Vagina (tissue), 2 donors: ENCODE results near the gene TBC1D16. TPM values are rescaled to one million over a fixed set of nuclear protein-coding genes. Genes with fewer than 3 reads are reported as not detected.

Experiments
- DNase-seq, 2 donors: peaks; one replicate each; pipeline ENCODE4 v3.0.0-alpha.2; 2017; ENCODE audit errors: extremely low spot score in 2 of 2
- H3K27ac ChIP-seq: fragments of 200-600 bp; sonication (generic); one replicate; pipeline ENCODE4 v1.5.1; 2019
- H3K27me3 ChIP-seq: fragments of 200-600 bp; sonication (generic); one replicate; pipeline ENCODE4 v1.5.1; 2019
- H3K36me3 ChIP-seq, 2 donors: fragments of 200-600 bp; sonication (generic); one replicate each; pipeline ENCODE4 v1.5.1; 2017 to 2019
- H3K4me1 ChIP-seq: fragments of 200-600 bp; sonication (generic); one replicate; pipeline ENCODE4 v1.5.1; 2019
- H3K4me3 ChIP-seq, 2 donors: fragments of 200-600 bp; sonication (generic); 1 replicate in 1 of 2; 2 replicates in 1 of 2; pipeline ENCODE4 v1.5.1; 2016 to 2019
- H3K9me3 ChIP-seq: fragments of 200-600 bp; sonication (generic); one replicate; pipeline ENCODE4 v1.5.1; 2019
- POLR2A ChIP-seq, 2 donors: fragments of 450-650 bp; IDR thresholded peaks; one replicate each; pipeline ENCODE4 v1.6.1; 2017; ENCODE audit warnings: antibody characterized with exemption in 2 of 2, mild to moderate bottlenecking in 2 of 2, moderate library complexity in 2 of 2
- POLR2AphosphoS5 ChIP-seq, 2 donors: sonication (generic); formaldehyde crosslinking; IDR thresholded peaks; one replicate each; pipeline ENCODE4 v1.9.0; 2017; ENCODE audit warnings: antibody characterized with exemption in 2 of 2, mild to moderate bottlenecking in 2 of 2, low read depth in 1 of 2; ENCODE audit not compliant: insufficient read depth in 1 of 2
- intact Hi-C: fragments of 100-400 bp; cut with DNase I; formaldehyde crosslinking; loops from one replicate; pipeline ENCODE4 v1.15.1; 2023
- total RNA-seq: library from RNA; depleted of rRNA; stranded (reverse); fragments of >200 nt; gene quantifications from one replicate; pipeline ENCODE4 v1.2.3, GENCODE V29; 2016
- TF ChIP-seq, protein P1 (sequence below), 3 experiments: fragments of 450-650 bp in 2 of 3; fragments of 200-600 bp in 1 of 3; sonication (generic) in 1 of 3; IDR thresholded peaks; one replicate each; pipeline ENCODE4 v1.5.1; 2017 to 2019; ENCODE audit warnings: antibody characterized with exemption in 3 of 3, mild to moderate bottlenecking in 2 of 3, moderate library complexity in 2 of 3

TBC1D16 gene
- total RNA-seq, 1 donor from 2014 or later, result 18.2 TPM

DNA sequence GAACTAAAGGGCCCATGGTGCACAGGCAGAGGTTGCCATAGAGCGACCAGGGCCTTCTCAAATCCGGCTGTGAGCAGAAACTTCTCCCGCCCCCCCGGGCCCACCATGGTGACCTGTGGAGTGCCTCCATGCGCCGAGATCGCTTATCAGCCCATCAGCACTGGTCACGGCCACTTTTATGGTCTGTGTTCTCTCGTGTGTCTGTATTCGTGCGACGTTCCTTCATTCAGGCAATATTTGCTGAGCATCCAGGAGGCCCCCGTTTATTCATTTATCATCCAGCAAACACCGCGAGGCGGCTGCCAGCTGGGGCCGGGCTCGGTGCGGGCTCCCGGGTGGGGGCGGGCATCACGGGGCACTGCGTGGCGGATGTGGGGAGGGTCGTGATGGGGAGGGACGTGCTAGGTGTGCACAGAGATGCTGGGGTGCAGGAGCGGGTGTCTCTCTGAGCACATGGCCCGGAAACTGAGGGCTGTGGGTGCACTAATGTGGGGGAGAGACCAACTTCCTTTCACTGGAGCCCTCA is 108.5 kb downstream of the TBC1D16 start:
- peaks cover 25% of the 10 kb centered on the region for H3K4me1 ChIP-seq
- H3K36me3 ChIP-seq, result no peaks in the 10 kb centered on the region
- H3K27me3 ChIP-seq, result peaks cover 11% of the 10 kb centered on the region
- DNase-seq, result no peak
- intact Hi-C loops, result no loop called here
- H3K27ac ChIP-seq, result no peak overlapping the region
- no peak overlapping the region for H3K4me3 ChIP-seq
- TF ChIP-seq POLR2A (IDR thresholded peaks at IDR 0.05) (no peak), POLR2AphosphoS5 (IDR thresholded peaks at IDR 0.05; ENCODE audit: insufficient read depth in 1 of 2, low read depth in 1 of 2) (no peak)
- TF ChIP-seq, protein P1, sequence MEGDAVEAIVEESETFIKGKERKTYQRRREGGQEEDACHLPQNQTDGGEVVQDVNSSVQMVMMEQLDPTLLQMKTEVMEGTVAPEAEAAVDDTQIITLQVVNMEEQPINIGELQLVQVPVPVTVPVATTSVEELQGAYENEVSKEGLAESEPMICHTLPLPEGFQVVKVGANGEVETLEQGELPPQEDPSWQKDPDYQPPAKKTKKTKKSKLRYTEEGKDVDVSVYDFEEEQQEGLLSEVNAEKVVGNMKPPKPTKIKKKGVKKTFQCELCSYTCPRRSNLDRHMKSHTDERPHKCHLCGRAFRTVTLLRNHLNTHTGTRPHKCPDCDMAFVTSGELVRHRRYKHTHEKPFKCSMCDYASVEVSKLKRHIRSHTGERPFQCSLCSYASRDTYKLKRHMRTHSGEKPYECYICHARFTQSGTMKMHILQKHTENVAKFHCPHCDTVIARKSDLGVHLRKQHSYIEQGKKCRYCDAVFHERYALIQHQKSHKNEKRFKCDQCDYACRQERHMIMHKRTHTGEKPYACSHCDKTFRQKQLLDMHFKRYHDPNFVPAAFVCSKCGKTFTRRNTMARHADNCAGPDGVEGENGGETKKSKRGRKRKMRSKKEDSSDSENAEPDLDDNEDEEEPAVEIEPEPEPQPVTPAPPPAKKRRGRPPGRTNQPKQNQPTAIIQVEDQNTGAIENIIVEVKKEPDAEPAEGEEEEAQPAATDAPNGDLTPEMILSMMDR (IDR thresholded peaks at IDR 0.05), result no peak
- no peaks in the 10 kb centered on the region for H3K9me3 ChIP-seq

DNA sequence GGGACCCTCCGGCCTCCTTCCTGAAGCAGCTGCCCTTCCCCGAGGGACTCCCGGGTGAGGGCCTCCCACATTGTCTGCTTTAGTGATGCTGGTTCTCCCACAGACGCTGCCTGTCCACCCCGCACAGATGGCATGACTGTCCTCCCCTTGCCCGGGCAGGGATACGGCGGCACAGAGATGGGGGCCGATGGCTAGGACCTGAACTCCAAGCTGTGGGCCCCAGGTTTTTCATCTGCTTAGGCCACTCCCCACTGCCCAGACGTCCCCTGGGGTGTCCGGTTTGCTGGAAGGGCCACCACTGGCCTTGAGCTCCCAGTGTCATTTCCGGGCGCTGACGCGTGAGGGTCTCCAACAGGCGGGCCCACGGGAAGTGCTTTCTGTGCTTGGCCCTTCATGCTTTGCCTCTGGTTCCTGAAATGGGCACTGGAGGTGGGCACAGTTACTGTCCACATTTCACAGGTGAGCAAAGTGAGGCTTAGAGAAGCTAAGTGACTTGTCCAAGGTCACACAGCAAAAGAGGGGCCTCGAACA is 109.0 kb downstream of the TBC1D16 start:
- intact Hi-C loops, result no loop called here
- TF ChIP-seq, protein P1 (IDR thresholded peaks at IDR 0.05), result no peak
- no peak for TF ChIP-seq POLR2AphosphoS5 (IDR thresholded peaks at IDR 0.05; ENCODE audit: insufficient read depth in 1 of 2, low read depth in 1 of 2)
- no peak for TF ChIP-seq POLR2A (IDR thresholded peaks at IDR 0.05)
- Histone ChIP-seq H3K9me3 (no peaks in the 10 kb centered on the region), H3K4me3 (no peak overlapping the region), H3K27ac (no peak overlapping the region), H3K27me3 (peaks cover 11% of the 10 kb centered on the region), H3K36me3 (no peaks in the 10 kb centered on the region), H3K4me1 (peaks cover 29% of the 10 kb centered on the region)
- DNase-seq, result no peak

DNA sequence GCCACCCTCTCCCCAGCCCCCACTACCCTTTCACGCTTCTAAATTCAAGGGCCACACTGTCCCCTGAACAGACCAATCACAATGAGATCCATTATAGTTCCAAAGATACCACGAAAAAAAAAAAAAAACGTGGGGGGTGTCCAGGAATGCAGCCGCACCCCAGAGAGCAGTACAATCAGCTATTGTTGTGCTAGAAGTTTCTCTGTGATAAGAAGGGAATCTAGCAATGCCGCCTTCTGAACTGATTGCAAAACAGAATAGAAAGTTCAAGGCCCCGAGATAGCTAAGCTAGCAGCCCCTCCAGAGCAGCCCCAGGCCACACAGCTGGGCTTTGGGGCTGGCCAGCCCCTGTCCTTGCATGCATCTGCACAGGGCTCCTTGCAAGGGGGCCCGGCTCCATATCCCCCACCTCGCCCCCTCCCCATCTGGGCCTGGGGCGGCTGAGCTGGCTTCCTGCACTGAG is 109.5 kb downstream of the TBC1D16 start:
- H3K4me3 ChIP-seq, result no peak overlapping the region
- H3K9me3 ChIP-seq, result no peaks in the 10 kb centered on the region
- peaks cover 11% of the 10 kb centered on the region for H3K27me3 ChIP-seq
- peaks cover 31% of the 10 kb centered on the region for H3K4me1 ChIP-seq
- no peak overlapping the region for H3K27ac ChIP-seq
- no peak for TF ChIP-seq POLR2A (IDR thresholded peaks at IDR 0.05)
- TF ChIP-seq, protein P1 (IDR thresholded peaks at IDR 0.05), result no peak
- TF ChIP-seq POLR2AphosphoS5 (IDR thresholded peaks at IDR 0.05; ENCODE audit: insufficient read depth in 1 of 2, low read depth in 1 of 2), result no peak
- intact Hi-C loops, result no loop called here
- no peaks in the 10 kb centered on the region for H3K36me3 ChIP-seq
- DNase-seq, result no peak

DNA sequence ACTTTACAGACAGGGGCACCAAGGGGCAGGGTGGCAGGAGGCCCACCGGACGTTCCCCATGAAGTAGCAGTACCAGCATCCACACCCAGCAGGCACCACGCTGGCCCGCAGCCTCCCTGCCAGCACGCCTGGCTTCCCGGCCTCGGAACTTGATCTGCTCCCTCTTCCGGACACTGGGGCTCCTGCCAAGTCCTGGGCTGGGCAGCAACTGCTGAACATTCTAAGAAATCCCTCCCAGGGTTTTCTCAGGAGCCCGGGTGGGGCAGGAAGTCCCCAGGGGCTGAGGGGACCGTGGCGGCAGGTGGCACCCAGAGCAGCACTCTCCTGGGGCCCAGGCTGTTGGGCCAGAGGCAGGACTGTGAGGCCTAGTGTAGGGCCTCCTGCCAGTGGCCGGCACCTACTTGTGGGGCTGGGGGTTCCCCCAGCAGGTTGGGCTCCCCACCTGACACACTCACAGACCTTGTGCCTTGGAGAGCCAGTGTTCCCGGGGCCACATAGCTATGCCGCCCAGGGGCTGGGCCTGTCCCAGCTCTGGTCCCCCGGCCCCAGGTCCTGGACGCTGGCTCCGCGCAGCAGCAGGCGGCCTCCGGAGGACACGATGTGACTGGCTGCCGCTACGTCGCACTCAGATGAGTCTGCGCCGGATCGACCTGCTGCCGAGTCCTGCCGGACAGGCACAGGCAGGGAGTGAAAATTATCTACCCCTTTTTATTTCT is 110.3 kb downstream of the TBC1D16 start:
- intact Hi-C loops, result no loop called here
- no peak for DNase-seq
- no peak overlapping the region for H3K27ac ChIP-seq

More for the DNA sequence above, 110.3 kb downstream of the TBC1D16 start:
- no peaks in the 10 kb centered on the region for H3K9me3 ChIP-seq
- no peak overlapping the region for H3K4me3 ChIP-seq
- TF ChIP-seq, protein P1 (IDR thresholded peaks at IDR 0.05), result no peak
- TF ChIP-seq POLR2A (IDR thresholded peaks at IDR 0.05), result no peak
- no peak for TF ChIP-seq POLR2AphosphoS5 (IDR thresholded peaks at IDR 0.05; ENCODE audit: insufficient read depth in 1 of 2, low read depth in 1 of 2)
- peaks cover 23% of the 10 kb centered on the region for H3K4me1 ChIP-seq
- peaks cover 11% of the 10 kb centered on the region for H3K27me3 ChIP-seq
- H3K36me3 ChIP-seq, result no peaks in the 10 kb centered on the region
